PC-3 (cell line): ENCODE results near the gene TTC23. TPM values are rescaled to one million over a fixed set of nuclear protein-coding genes. Genes with fewer than 3 reads are reported as not detected.

ENCODE experiments used
- ATAC-seq: fragments of 200-7000 bp; cut with Tn5 transposase; 2 replicates; pipeline ENCODE4 v1.9.1; 2020; ENCODE audit warnings: mild to moderate bottlenecking, moderate library complexity
- BruUV-seq: library from RNA; stranded (reverse); fragments of 400-500 nt; replicated peaks from 2 replicates; lab custom pipeline; 2021; lab: Mats Ljungman, UMichigan
- CTCF ChIA-PET: fragments of 300-600 bp; sonication (Branson Sonifier 250); formaldehyde crosslinking; loops from one replicate; lab custom pipeline; 2022; ENCODE audit warnings: antibody characterized with exemption; lab: Charles Lee
- POLR2A ChIA-PET: fragments of 300-600 bp; sonication (Branson Sonifier 250); formaldehyde crosslinking; loops from one replicate; lab custom pipeline; 2022; ENCODE audit warnings: antibody characterized with exemption; ENCODE audit not compliant: unreplicated experiment; lab: Charles Lee
- DNase-seq: peaks from one replicate; pipeline ENCODE4 v3.0.0-alpha.2; 2015
- H2AFZ ChIP-seq: fragments of 300-600 bp; sonication (generic); 2 replicates; pipeline ENCODE4 v1.6.0; 2016; ENCODE audit warnings: antibody characterized with exemption, low read length
- H3F3A ChIP-seq: fragments of 300-600 bp; sonication (generic); one replicate; pipeline ENCODE4 v1.6.0; 2017; ENCODE audit warnings: antibody characterized with exemption, low read length, control low read depth, mild to moderate bottlenecking; ENCODE audit not compliant: unreplicated experiment
- H3K27ac ChIP-seq: fragments of 300-600 bp; sonication (generic); 2 replicates; pipeline ENCODE4 v1.5.1; 2016; ENCODE audit warnings: mild to moderate bottlenecking, low read length
- H3K27me3 ChIP-seq: fragments of 300-600 bp; sonication (generic); 2 replicates; pipeline ENCODE4 v1.6.1; 2016; ENCODE audit warnings: low read length, mixed read lengths
- H3K36me3 ChIP-seq: fragments of 300-600 bp; sonication (generic); 2 replicates; pipeline ENCODE4 v1.6.1; 2016; ENCODE audit warnings: low read depth, mixed run types, low read length, mixed read lengths
- H3K4me1 ChIP-seq: fragments of 300-600 bp; sonication (generic); 2 replicates; pipeline ENCODE4 v1.5.1; 2016; ENCODE audit warnings: low read length; ENCODE audit not compliant: insufficient read depth
- H3K4me2 ChIP-seq: fragments of 300-600 bp; sonication (generic); 2 replicates; pipeline ENCODE4 v1.6.0; 2016; ENCODE audit warnings: low read length
- H3K4me3 ChIP-seq: fragments of 300-600 bp; sonication (generic); 2 replicates; pipeline ENCODE4 v1.5.1; 2016; ENCODE audit warnings: mild to moderate bottlenecking, low read length, mixed read lengths
- H3K79me2 ChIP-seq: fragments of 300-600 bp; sonication (generic); 2 replicates; pipeline ENCODE4 v1.6.1; 2017; ENCODE audit warnings: low read length, mixed read lengths
- H3K9ac ChIP-seq: fragments of 300-600 bp; sonication (generic); 2 replicates; pipeline ENCODE4 v1.6.0; 2016; ENCODE audit warnings: mild to moderate bottlenecking, low read length
- H3K9me2 ChIP-seq: fragments of 300-600 bp; sonication (generic); replicated peaks from 2 replicates; pipeline ENCODE4 v1.6.1; 2016; ENCODE audit warnings: mixed run types, low read length, mixed read lengths
- H3K9me3 ChIP-seq: fragments of 300-600 bp; sonication (generic); 2 replicates; pipeline ENCODE4 v1.6.1; 2016; ENCODE audit warnings: low read length, mixed read lengths
- H4K20me1 ChIP-seq: fragments of 300-600 bp; sonication (generic); 2 replicates; pipeline ENCODE4 v1.6.1; 2016; ENCODE audit warnings: low read length, mixed read lengths
- CTCF ChIP-seq: fragments of 300-600 bp; sonication (generic); conservative IDR thresholded peaks from 2 replicates; pipeline ENCODE4 v1.5.1; 2017; ENCODE audit warnings: antibody characterized with exemption, low read depth, mild to moderate bottlenecking, low read length
- EZH2 ChIP-seq: fragments of 300-600 bp; sonication (generic); IDR thresholded peaks from one replicate; pipeline ENCODE4 v1.6.1; 2017; ENCODE audit warnings: antibody characterized with exemption, mild to moderate bottlenecking, low read length; ENCODE audit not compliant: unreplicated experiment
- EZH2phosphoT487 ChIP-seq: fragments of 300-600 bp; sonication (generic); IDR thresholded peaks from 2 replicates; pipeline ENCODE4 v1.6.1; 2018; ENCODE audit warnings: mild to moderate bottlenecking, antibody characterized with exemption, low read length, borderline replicate concordance
- intact Hi-C: fragments of 100-400 bp; cut with micrococcal nuclease; formaldehyde crosslinking; loops from 2 replicates; pipeline ENCODE4 v1.9.0; 2023
- total RNA-seq: library from RNA; depleted of rRNA; stranded (reverse); fragments of >200 nt; gene quantifications from 2 replicates; pipeline ENCODE4 v1.2.3, GENCODE V29; 2014

Gene TTC23
- total RNA-seq, 1 experiment from 2014 or later: 10.4 TPM

- Histone ChIP-seq H3K79me2 (no peaks in the 10 kb centered on the region), H3K27ac (no peak overlapping the region), H3K4me2 (no peak overlapping the region), H3K9me2 (no peaks in the 10 kb centered on the region), H3K9me3 (no peaks in the 10 kb centered on the region), H3K27me3 (no peaks in the 10 kb centered on the region), H3K4me3 (no peak overlapping the region), H2AFZ (no peak overlapping the region), H3K4me1 (peaks cover 10% of the 10 kb centered on the region), H3K36me3 (no peaks in the 10 kb centered on the region; the same call in 1 of the 2 replicates), H4K20me1 (no peaks in the 10 kb centered on the region), H3K9ac (no peak overlapping the region), H3F3A (peaks cover 4% of the 10 kb centered on the region)
- DNase-seq (no peak), ATAC-seq (no peak)
- TF ChIP-seq EZH2: no peak
- no peak for TF ChIP-seq CTCF
- TF ChIP-seq EZH2phosphoT487: no peak
- CTCF ChIA-PET: no interaction called here
- intact Hi-C loops: no loop called here
- no TSS peak for BruUV-seq
- POLR2A ChIA-PET: no interaction called here
Observed at GRCh38 chr15:99118258-99118632, 131.1 kb downstream of the TTC23 start.

GRCh38 chr15:99117563-99118257 lies 131.7 kb downstream of the TTC23 start:
- H4K20me1 ChIP-seq: no peaks in the 10 kb centered on the region
- intact Hi-C loops: no loop called here
- H3K4me2 ChIP-seq: no peak overlapping the region
- no peaks in the 10 kb centered on the region for H3K79me2 ChIP-seq
- H3K9ac ChIP-seq: no peak overlapping the region
- H3K27ac ChIP-seq: no peak overlapping the region
- no peaks in the 10 kb centered on the region for H3K27me3 ChIP-seq
- POLR2A ChIA-PET: no interaction called here
- TF ChIP-seq EZH2 (no peak), EZH2phosphoT487 (no peak), CTCF (no peak)
- ATAC-seq: no peak
- peaks cover 4% of the 10 kb centered on the region; the same call in 1 of the 2 replicates for H3K4me1 ChIP-seq
- no peaks in the 10 kb centered on the region; the same call in 1 of the 2 replicates for H3K36me3 ChIP-seq
- CTCF ChIA-PET: no interaction called here
- no peak overlapping the region for H3K4me3 ChIP-seq
- no peak overlapping the region for H2AFZ ChIP-seq
- no peaks in the 10 kb centered on the region for H3K9me3 ChIP-seq
- no peaks in the 10 kb centered on the region for H3K9me2 ChIP-seq
- no peak for DNase-seq
- no peaks in the 10 kb centered on the region for H3F3A ChIP-seq
- BruUV-seq: no TSS peak

- intact Hi-C loops: no loop called here
- H3F3A ChIP-seq: no peaks in the 10 kb centered on the region
- no peak overlapping the region for H3K9ac ChIP-seq
- no peak for DNase-seq
- TF ChIP-seq EZH2: no peak
- no peak for TF ChIP-seq CTCF
- TF ChIP-seq EZH2phosphoT487: no peak
- POLR2A ChIA-PET: no interaction called here
- no peaks in the 10 kb centered on the region for H4K20me1 ChIP-seq
- H3K4me2 ChIP-seq: no peak overlapping the region
- H3K27me3 ChIP-seq: no peaks in the 10 kb centered on the region
- H3K79me2 ChIP-seq: no peaks in the 10 kb centered on the region
- H3K9me3 ChIP-seq: no peaks in the 10 kb centered on the region
- H3K36me3 ChIP-seq: no peaks in the 10 kb centered on the region; the same call in 1 of the 2 replicates
- no peak overlapping the region for H2AFZ ChIP-seq
- no peak for ATAC-seq
- no peaks in the 10 kb centered on the region for H3K9me2 ChIP-seq
- no peak overlapping the region for H3K27ac ChIP-seq
- no peak overlapping the region for H3K4me3 ChIP-seq
- no TSS peak for BruUV-seq
- CTCF ChIA-PET: no interaction called here
- no peaks in the 10 kb centered on the region for H3K4me1 ChIP-seq
Observed at GRCh38 chr15:99117111-99117510, 132.3 kb downstream of the TTC23 start.
